ENCODE results near the gene HOXB2. TPM values are rescaled to one million over a fixed set of nuclear protein-coding genes. Genes with fewer than 3 reads are reported as not detected.

The HOXB2 gene
- total and polyA plus RNA-seq, 9 of the 15 experiments (the other 6 are each of a cell fraction or from before 2014, with no cell fraction given): 2.1 to 97.7 (median 21.2) TPM

GRCh38 chr17:48567646-48568354, 22.9 kb upstream of the HOXB2 start (continued):
- no peak for TF ChIP-seq TSHZ1 (CRISPR knock-in tag; IDR thresholded peaks at IDR 0.05)
- TF ChIP-seq WHSC1 (IDR thresholded peaks at IDR 0.05; ENCODE audit: low read length): no peak
- no peak for TF ChIP-seq CEBPB (tag; IDR thresholded peaks at IDR 0.05)

GRCh38 chr17:48567209-48567608, 22.3 kb upstream of the HOXB2 start:
- Histone ChIP-seq H3K4me2 (ENCODE audit: insufficient read depth, low read length) (no peak overlapping the region), H3K9ac (ENCODE audit: insufficient read depth in 1 of 2, low read depth in 2 of 2, low read length in 2 of 2) (peak overlapping the region in 1 of 2 experiments; percentile 54; a peak in 1 of 4 replicates), H2AFZ (ENCODE audit: low read depth, low read length) (no peak overlapping the region), H3K27me3 (ENCODE audit: control insufficient read depth in 2 of 2, insufficient read depth in 2 of 2, low read length in 2 of 2) (no peaks in the 10 kb centered on the region), H3K27ac (ENCODE audit: extremely low read depth, low read depth, low read length) (no peak overlapping the region), H3K9me3 (replicated peaks; ENCODE audit: control insufficient read depth, insufficient read depth, low read depth, low read length) (no peaks in the 10 kb centered on the region), H3K36me3 (ENCODE audit: control insufficient read depth, insufficient read depth, low read length) (peaks cover 95% of the 10 kb centered on the region; the same call in 2 of the 3 replicates), H3K4me3 (no peak overlapping the region), H3K79me2 (ENCODE audit: control insufficient read depth, insufficient read depth, low read length) (peaks cover 62% of the 10 kb centered on the region), H3K9me1 (ENCODE audit: control insufficient read depth, insufficient read depth, low read length) (peaks cover 6% of the 10 kb centered on the region), H4K20me1 (replicated peaks; ENCODE audit: control insufficient read depth, insufficient read depth, low read length) (no peaks in the 10 kb centered on the region; the same call in 1 of the 2 replicates), H3K4me1 (replicated peaks in 1 of 2; ENCODE audit: control insufficient read depth in 2 of 2, insufficient read depth in 2 of 2, low read length in 2 of 2) (peaks cover 30 to 31% of the 10 kb centered on the region in 2 experiments)
- no peak for ATAC-seq
- DNase-seq (ENCODE audit: extremely low read depth in 1 of 4, low spot score in 3 of 4): no peak
- ChIA-PET POLR2A (interaction anchor here (0.6 to 3.9 kb wide), 3 partner anchors 11 to 1222 kb away, joined by 3 to 21 read pairs (median 3); no protein-coding TSS in a partner anchor), CTCF (ENCODE audit: low intra/inter-chr PET ratio) (no interaction called here)
- FAIRE-seq: no peak
- WGBS (ENCODE audit: insufficient coverage, low coverage, missing lambda C conversion rate): 72% methylated on average over 6 of the region's 6 CpGs
- BruUV-seq (replicated peaks): no TSS peak
- in situ Hi-C loops (cut with MboI): no loop called here
- intact Hi-C loops (cut with micrococcal nuclease): no loop called here
- TF ChIP-seq ELF2 (CRISPR knock-in tag; IDR thresholded peaks at IDR 0.05): no peak
- TF ChIP-seq ZNF512 (tag; IDR thresholded peaks at IDR 0.05): no peak
- no peak for TF ChIP-seq PREB (CRISPR knock-in tag; IDR thresholded peaks at IDR 0.05)
- TF ChIP-seq CREBBP (IDR thresholded peaks at IDR 0.05; ENCODE audit: low read depth, low read length): no peak
- TF ChIP-seq ZNF696 (CRISPR knock-in tag; conservative IDR thresholded peaks at IDR 0.05): no peak
- no peak for TF ChIP-seq STAG1 (CRISPR knock-in tag; IDR thresholded peaks at IDR 0.05; ENCODE audit: borderline replicate concordance)
- no peak for TF ChIP-seq TRIM24 (IDR thresholded peaks at IDR 0.05)
- no peak for TF ChIP-seq ZNF57 (CRISPR knock-in tag; IDR thresholded peaks at IDR 0.05)
- no peak for TF ChIP-seq CEBPG (CRISPR knock-in tag; IDR thresholded peaks at IDR 0.05)
- TF ChIP-seq CEBPG (tag; conservative IDR thresholded peaks at IDR 0.05 in 1 of 2, IDR thresholded peaks at IDR 0.05 in 1 of 2): no peak
- TF ChIP-seq ZNF445 (CRISPR knock-in tag; IDR thresholded peaks at IDR 0.05; ENCODE audit: low read depth): no peak
- no peak for TF ChIP-seq JUNB (CRISPR knock-in tag; conservative IDR thresholded peaks at IDR 0.05)
